HG03565 (cell line): ENCODE data around the gene DAP.
A peak's percentile ranks its signal among the peaks of the same experiment; 100 is the strongest.
"Not testable (repeated sequence)": the region's sequence is repeated elsewhere in the genome, so short reads cannot be mapped to it uniquely, and the experiment has no call there.

Source experiments
- ATAC-seq: cut with Tn5 transposase; IDR thresholded peaks from one replicate; pipeline ENCODE4 v1.9.1; 2021; ENCODE audit warnings: mild to moderate bottlenecking, moderate library complexity; ENCODE audit not compliant: unreplicated experiment

The DAP gene

DNA sequence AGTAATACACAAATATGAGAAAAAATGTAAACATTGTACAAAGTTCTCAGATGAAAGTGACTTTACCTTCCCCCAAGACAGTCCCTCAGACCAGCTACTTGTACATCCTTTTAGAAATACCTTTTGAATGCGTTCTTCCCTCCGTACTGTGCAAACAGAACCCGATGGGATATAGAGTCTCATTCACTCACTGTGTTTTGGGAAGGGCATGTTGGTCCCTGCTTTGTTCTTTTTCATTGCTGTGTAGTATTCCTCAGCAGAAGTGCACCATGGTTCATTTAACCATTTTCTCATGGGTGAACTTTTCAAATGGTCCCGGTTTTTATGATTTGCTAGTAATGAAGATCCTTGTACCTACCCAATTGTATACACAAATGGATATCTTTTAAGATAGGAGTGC lies 102.8 kb downstream of the DAP start:
- no peak for ATAC-seq

DNA sequence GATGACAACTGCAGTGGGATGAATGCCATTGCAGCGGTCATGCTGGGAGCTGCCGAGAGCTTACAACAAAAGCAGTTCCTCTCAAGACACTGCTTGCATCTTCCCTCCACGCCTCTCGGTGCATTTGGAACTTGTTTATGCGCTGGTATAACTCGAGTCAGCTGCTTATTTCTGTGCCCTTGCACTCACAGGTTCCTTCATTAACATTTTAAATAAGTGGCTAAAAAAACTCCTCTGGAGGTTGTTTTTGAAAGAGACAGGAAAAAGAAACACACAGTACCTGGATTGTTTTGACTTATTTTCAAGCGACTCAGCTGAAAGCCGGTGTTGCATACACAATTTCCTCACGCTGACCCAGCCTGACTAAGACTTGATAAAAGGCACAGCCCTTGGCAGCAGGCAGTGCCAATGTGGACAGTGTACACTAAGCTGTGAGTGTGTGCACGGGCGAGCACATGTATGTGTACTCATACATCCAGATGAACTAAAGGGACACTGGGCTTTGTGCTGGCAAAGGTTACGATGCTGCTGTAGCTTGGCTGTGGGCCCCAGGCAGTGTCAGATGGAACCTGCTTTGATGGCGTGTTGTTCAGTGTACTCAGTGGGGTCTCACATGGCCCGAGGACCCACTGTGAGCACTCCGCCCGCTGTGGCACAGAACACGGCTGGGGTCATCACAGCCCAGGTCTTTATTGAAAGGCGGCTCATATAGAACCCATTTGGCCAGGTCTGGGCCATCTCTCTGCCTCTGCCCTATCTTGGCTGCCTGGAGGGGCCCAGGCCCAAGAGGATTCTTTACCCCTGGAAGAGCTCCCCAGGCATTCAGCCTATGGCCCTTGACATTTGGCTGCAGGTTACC lies 104.8 kb downstream of the DAP start:
- no peak for ATAC-seq

DNA sequence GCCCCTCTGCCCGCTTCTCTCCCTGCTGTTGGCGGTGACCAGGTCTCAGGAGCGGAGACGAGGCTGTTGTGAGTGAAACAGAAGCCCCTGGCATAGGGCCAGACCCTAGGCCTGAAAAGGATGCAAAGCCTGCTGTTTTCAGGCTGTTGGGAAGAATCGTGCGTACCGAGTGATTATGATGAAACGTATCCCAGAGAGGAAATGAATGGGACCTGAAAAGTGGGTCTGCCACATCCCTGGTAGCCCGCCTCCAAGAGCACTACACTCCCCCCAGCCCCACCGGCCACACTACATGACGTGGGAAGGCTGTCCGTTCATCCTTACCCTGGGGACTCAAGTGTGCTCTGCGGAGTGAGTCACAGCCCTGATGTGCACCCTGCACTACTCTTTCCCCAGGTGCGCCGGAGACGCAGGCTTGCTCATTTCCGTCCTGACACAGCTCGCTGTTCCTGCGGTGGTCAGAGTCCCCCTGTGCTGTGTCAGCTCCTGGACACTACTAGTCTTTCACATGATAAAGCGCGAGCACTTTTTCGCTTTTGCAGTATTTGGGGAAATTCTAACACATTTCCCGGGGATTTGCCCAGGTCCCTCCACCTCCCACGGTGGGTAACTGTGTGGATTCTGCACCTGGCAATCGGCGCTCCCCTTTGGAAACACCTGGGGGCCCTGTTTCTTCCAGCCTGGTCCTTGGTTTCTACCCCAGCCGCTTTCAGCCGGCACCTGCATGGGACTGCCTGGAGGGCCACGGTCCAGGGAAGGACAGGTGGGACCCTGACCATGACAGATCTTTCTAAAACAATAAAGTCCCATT lies 105.7 kb downstream of the DAP start:
- ATAC-seq, result peak; percentile 96

GRCh38 chr5:10654566-10654965 lies 106.5 kb downstream of the DAP start:
- no peak for ATAC-seq

GRCh38 chr5:10653751-10654400 lies 107.2 kb downstream of the DAP start:
- ATAC-seq, result no peak

GRCh38 chr5:10653043-10653442 lies 108.0 kb downstream of the DAP start:
- no peak for ATAC-seq

GRCh38 chr5:10652606-10653005 lies 108.4 kb downstream of the DAP start:
- ATAC-seq, result no peak

GRCh38 chr5:10652151-10652550 lies 108.9 kb downstream of the DAP start:
- no peak for ATAC-seq

DNA sequence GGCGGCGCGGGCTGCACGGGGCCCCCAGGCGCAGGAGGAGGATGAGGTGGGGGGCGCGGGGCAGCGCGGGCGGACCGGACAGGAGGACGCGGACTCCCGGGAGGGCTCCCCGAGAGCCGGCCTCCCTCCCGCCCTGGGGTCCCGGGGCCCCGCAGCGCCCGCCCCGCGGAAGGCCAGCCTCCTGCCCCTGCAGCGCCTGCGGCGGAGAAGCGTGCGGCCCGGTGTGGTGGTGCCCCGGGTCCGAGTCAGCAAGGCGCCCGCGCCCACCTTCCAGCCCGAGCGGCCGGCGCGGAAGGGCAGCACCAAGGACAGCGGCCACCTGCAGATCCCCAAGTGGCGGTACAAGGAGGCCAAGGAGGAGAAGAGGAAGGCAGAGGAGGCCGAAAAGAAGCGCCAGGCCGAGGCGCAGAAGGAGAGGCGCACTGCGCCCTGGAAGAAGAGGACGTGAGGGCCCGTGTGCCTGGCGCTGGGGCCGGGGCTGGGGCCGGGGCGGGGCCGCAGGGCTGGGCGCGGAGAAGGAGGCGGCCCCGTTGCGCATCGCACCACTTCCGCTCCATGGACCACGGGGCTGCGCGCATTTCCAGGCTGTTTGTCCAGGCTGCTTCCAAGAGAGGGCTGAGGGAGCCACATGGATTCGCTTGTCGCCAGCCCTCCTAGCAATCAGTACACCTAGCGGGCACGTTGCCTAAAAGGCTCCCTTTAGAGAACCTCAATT lies 111.2 kb downstream of the DAP start:
- no peak for ATAC-seq

- ATAC-seq, result no peak
Observed at GRCh38 chr5:10648806-10649665, 112.0 kb downstream of the DAP start.

DNA sequence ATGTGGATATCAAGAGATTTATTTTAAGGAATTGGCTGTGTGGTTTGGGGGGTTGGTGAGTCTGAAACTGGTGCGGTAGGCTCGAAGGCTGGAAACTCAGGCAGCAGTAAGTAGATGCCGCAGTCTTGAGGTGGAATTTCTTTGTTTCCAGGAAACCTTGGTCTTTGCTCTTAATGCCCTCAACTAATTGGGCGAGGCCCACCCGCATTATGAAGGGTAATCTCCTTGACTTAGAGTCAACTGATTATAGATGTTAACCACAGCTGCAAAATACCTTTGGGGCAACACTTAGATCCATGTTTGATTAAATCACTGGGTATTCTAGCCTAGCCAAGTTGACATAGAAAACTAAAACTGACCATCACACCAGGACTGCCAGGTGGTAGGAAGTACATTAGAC lies 113.4 kb downstream of the DAP start:
- ATAC-seq, result no peak

DNA sequence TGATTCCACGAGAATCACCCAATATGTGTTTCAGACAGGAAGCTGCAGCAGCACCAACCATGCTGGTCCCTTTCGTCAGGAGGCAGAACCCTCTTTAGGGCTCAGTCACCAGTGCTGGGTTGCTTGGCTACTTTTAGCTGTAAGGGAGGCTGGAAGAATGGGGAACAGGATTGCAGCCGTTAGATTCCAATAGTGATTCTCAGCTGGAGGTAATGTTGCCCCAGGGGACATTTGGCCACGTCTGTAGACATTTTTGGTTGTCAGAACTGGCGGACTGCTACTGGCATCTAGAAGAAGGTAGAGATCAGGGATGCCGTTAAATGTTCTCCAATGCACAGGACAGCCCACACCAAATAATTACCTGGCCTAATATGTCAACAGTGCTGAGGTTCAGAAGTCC lies 115.4 kb downstream of the DAP start:
- no peak for ATAC-seq

DNA sequence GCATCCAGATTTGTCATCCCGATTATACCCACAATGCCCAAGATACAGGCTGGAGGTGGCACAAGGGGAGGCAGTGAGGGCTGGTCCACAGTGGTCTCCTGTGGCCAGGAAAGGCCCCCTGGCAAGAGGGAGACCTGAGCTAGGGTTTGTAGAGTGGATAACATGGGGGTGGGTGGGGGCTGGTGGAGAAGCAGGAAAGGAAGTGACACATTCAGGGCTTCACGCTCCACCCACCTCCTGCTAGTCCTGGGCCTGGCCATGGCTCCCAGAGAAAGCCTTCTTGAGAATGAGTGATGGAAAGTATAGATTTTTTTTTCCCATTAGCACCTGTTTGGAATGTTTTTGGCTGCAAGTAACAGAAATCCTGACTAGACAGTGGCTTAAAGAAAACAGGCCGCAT lies 115.9 kb downstream of the DAP start:
- no peak for ATAC-seq

- ATAC-seq, result no peak
Observed at GRCh38 chr5:10644192-10644591, 116.8 kb downstream of the DAP start.

- no peak for ATAC-seq
Observed at GRCh38 chr5:10642367-10642766, 118.7 kb downstream of the DAP start.

- ATAC-seq, result no peak
Observed at GRCh38 chr5:10639846-10640368, 121.1 kb downstream of the DAP start.

GRCh38 chr5:10638723-10639122 lies 122.3 kb downstream of the DAP start:
- not testable (repeated sequence) for ATAC-seq

- no peak for ATAC-seq
Observed at GRCh38 chr5:10637944-10638343, 123.1 kb downstream of the DAP start.

DNA sequence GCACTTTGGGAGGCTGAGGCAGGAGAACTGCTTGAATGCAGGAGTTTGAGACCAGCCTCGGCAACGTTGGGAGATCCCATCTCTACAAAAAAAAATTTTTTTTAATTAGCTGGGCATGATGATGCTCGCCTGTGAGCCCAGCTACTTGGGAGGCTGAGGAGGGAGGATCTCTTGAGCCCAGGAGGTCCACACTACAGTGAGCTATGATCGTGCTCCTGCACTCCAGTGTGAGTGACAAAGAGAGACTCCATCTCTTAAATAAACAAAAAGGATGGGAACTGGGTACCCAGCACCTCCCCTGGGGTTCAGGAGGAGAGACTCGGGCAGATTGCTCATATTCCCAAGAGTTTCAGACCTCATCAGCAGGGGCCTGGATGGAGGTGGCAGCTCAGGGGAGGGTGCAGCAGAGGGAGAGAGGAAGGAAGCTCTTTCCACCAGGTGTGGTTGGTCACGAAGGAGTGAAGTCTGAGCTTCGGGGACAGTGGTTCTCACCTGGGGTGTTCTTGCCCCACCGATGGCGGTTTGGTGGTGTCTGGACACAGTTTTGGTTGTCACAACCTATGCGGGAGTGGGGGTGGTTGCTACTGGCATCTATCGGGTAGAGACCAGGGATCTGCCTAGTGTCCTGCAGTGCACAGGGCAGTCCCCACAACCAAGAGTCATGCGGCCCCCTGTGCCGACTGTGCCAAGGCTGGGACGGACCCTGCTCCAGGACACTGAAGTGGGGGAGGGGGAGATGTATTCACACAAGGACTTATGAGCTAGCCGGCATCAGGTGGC lies 124.5 kb downstream of the DAP start:
- ATAC-seq, result no peak
